Thymus (tissue), 11 donors: ENCODE results near the gene TMEM203. TPM values are rescaled to one million over a fixed set of nuclear protein-coding genes. Genes with fewer than 3 reads are reported as not detected.
A peak's percentile ranks its signal among the peaks of the same experiment; 100 is the strongest.

Experiments used
- DNase-seq, 9 donors: peaks; one replicate each; pipeline ENCODE4 v3.0.0-alpha.2; 2013; ENCODE audit warnings: low spot score in 9 of 9, low read depth in 6 of 9, missing footprints in 1 of 9
- H3K27ac ChIP-seq, 2 donors: one replicate each; pipeline ENCODE4 v1.5.1; 2013; ENCODE audit warnings: control low read depth in 1 of 2, low read depth in 1 of 2, low read length in 1 of 2, mild to moderate bottlenecking in 1 of 2, moderate library complexity in 1 of 2
- H3K27me3 ChIP-seq, 2 donors: one replicate each; pipeline ENCODE4 v1.5.1; 2013; ENCODE audit warnings: low read length in 1 of 2; ENCODE audit not compliant: control insufficient read depth in 2 of 2, insufficient read depth in 1 of 2
- H3K36me3 ChIP-seq, 2 donors: one replicate each; pipeline ENCODE4 v1.5.1; 2013; ENCODE audit warnings: low read length in 1 of 2, mild to moderate bottlenecking in 1 of 2, moderate library complexity in 1 of 2; ENCODE audit not compliant: control insufficient read depth in 2 of 2, insufficient read depth in 2 of 2
- H3K4me1 ChIP-seq, 2 donors: one replicate each; pipeline ENCODE4 v1.5.1; 2013; ENCODE audit warnings: low read length in 2 of 2; ENCODE audit not compliant: control insufficient read depth in 2 of 2, insufficient read depth in 2 of 2
- H3K4me3 ChIP-seq, 2 donors: one replicate each; pipeline ENCODE4 v1.5.1; 2013; ENCODE audit warnings: low read length in 2 of 2, control low read depth in 1 of 2, mild to moderate bottlenecking in 1 of 2
- H3K9me3 ChIP-seq, 2 donors: one replicate each; pipeline ENCODE4 v1.5.1; 2013; ENCODE audit warnings: low read length in 1 of 2, mild to moderate bottlenecking in 1 of 2; ENCODE audit not compliant: control insufficient read depth in 2 of 2, insufficient read depth in 1 of 2
- WGBS: extraction: QIAGEN DNeasy Blood & Tissue Kit; methylation state at CpG from one replicate; pipeline ENCODE4 v1.1.7; 2013; 5-methylcytosine and 5-hydroxymethylcytosine counted together
- polyA plus RNA-seq: library from polyadenylated mRNA; stranded (reverse); fragments of 200-250 nt; gene quantifications from one replicate; pipeline ENCODE4 v1.2.3, GENCODE V29; 2013
- total RNA-seq: library from RNA; stranded (reverse); fragments of 120-200 nt; gene quantifications from one replicate; pipeline ENCODE4 v1.2.4, GENCODE V29; 2013
- donor health status: healthy.

TMEM203 gene
- total and polyA plus RNA-seq, 2 donors, result 20.6 to 47.2 TPM

DNA sequence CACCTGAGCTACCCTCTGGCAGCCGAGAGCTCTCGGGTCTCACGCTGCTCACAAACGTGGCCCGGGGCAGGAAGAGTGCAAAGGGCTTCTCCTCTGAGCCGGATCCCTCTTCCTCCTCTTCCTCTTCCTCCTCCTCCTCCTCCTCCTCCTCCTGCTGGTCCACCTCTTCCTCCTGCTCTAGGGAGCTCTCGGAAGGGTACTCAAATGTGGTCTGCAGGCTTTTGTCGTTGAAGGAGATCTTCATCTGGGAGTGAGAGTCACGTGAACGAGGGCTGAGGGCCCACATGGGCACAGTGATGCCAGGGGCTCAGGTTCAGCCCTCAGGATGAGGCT, 13.0 kb downstream of the TMEM203 start:
- Histone ChIP-seq H3K9me3 (no peaks in the 10 kb centered on the region), H3K4me3 (no peak overlapping the region), H3K27ac (no peak overlapping the region), H3K36me3 (peaks cover 19 to 26% of the 10 kb centered on the region in 2 donors), H3K27me3 (peaks cover 0 to under 1% of the 10 kb centered on the region in 2 donors), H3K4me1 (peaks cover 13 to 20% of the 10 kb centered on the region in 2 donors)
- 96% methylated on average over 10 of the region's 10 CpGs for WGBS
- DNase-seq, result no peak

DNA sequence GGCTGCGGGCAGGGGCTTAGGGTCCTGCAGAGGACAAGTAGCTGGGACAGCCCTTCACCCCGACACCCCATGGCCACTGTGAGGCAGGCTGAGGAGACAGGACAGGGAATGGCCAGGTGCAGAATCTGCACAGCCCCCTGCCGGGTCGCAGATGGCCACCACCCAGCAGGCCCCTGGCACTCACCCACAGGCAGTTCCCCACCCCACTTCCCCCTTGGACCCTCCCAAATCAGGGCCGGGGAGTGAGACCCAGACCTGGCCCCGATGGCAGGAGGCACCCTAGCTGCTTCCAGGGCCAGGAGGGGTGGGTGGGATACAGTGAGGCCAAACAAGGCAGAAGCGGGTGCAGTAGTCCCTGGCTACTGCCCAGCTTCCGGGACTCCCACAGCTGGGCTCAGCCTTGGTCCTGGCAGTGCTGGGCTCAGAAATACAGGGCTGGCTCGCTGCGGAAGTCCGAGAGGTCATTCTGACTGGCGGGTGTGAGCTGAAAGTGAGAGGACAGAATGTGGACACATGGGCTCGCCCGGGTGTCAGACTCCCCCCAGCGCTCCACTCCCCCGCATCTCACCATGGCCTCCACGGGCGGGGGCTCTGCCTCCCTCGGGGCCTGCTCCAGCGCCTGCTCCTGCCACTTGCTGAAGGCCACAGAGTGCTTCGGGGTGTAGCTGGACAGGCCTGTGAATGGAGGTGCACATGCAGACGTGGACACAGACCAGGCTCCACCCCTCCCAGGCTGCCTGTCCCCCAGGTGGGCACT, 13.6 kb downstream of the TMEM203 start:
- WGBS, result 97% methylated on average over 22 of the region's 22 CpGs
- Histone ChIP-seq H3K4me1 (peaks cover 18 to 26% of the 10 kb centered on the region in 2 donors), H3K4me3 (no peak overlapping the region), H3K27me3 (no peaks in the 10 kb centered on the region), H3K27ac (no peak overlapping the region), H3K9me3 (no peaks in the 10 kb centered on the region), H3K36me3 (peaks cover 23 to 26% of the 10 kb centered on the region in 2 donors)
- DNase-seq, result no peak

DNA sequence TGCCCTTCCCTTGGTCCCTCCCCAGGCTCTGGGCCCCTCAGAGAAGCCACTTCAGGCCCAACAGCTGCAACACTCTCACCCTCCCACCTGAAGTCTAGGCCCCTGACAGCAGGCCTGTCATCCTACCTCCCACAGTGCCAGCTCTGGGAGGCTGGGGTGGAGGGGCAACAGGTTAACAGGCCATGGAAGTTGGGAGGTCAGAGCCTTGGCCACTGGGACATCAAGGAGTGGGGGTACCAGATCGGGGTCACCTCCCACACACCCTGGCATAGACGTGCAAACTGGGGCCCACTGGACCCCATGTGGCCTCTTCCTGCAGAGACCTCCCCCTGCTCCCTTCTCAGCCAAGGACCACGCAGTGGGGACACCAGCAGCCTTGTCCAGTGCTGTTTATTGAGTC, 14.2 kb downstream of the TMEM203 start:
- Histone ChIP-seq H3K27ac (no peak overlapping the region), H3K9me3 (no peaks in the 10 kb centered on the region), H3K27me3 (no peaks in the 10 kb centered on the region), H3K4me1 (peaks cover 18 to 29% of the 10 kb centered on the region in 2 donors), H3K4me3 (no peak overlapping the region), H3K36me3 (peaks cover 26 to 29% of the 10 kb centered on the region in 2 donors)
- no peak for DNase-seq
- WGBS, result 95% methylated on average over 3 of the region's 3 CpGs

DNA sequence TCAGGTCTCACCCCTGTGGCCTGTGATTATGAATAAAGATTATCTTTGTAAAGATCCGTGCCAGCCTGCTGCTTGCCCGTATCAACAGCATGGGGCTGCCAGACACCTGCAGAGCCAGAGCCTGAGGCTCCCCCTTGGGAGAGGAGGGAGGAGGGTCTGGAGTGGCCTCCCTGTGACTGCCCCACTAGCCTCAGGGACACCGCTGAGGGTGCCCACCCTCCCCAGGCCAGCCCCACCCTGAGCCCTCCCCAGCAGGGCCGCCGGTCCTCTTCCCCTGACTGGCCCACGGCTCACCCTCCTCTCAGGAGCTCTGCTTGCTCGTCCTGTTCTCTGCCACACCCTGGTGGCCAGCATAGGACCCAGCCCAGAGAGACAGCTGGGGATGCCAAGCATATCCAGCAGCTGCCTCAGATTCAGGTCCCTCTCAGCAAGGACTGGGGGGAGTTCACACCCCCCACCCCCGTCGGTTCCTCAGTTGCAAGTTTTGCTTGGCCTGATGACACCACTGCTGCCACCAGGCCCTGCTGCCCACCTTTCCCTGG, 15.1 kb downstream of the TMEM203 start:
- peaks cover 18 to 29% of the 10 kb centered on the region in 2 donors for H3K4me1 ChIP-seq
- no peaks in the 10 kb centered on the region for H3K27me3 ChIP-seq
- peaks cover 26 to 38% of the 10 kb centered on the region in 2 donors for H3K36me3 ChIP-seq
- no peak overlapping the region for H3K4me3 ChIP-seq
- no peak for DNase-seq
- no peaks in the 10 kb centered on the region for H3K9me3 ChIP-seq
- WGBS, result 93% methylated on average over 9 of the region's 9 CpGs
- no peak overlapping the region for H3K27ac ChIP-seq

DNA sequence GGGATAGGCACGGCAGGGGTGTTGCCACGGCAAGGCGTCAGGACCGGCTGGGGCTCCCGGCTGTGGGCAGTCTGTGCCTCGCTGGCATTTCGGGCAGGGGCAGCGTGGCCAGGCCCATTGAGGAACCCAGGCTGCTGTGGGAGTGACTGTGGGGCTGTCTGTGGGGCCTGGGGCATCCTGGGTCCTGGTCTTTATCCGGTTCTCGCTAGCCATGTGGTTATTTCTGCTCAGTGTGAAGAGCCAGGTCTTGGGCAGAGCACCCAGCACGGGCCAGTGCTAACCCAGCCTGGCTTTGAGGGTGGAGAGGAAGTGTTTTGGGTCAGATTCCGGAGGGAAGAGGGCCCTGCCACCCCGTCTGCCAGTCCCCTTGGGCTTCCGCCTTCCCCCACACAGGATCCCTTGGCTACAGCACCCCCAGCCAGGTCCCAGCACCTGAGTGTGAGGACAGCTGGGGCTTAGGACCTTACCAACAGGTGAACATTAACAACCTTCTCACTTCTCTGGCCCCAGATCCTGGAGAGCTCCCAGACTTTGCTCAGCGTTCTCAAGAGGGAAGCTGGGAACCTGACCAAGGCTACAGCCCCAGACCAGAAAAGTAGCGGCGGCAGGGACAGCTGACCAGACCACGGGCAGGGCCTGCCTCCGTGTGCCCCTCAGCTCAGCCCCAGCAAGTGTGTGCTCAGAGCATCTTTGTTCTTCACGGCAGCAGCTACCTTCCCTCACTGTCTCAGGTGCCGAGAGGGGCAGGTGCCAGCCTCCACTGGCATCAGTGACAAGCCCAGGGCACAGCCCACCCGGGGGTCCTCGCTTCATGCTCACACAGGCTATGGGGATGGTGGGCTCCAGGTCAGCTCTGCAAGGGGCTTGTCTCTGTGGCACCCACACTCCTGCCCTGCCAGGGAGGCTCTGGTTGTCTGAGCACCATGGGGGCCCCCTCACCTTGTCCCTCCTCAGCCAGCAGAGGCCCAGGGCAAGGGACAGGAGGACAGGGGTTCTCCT, 15.9 kb downstream of the TMEM203 start:
- DNase-seq, result no peak
- Histone ChIP-seq H3K36me3 (peaks cover 30 to 46% of the 10 kb centered on the region in 2 donors), H3K27ac (peak overlapping the region; percentile 76 to 95)

DNA sequence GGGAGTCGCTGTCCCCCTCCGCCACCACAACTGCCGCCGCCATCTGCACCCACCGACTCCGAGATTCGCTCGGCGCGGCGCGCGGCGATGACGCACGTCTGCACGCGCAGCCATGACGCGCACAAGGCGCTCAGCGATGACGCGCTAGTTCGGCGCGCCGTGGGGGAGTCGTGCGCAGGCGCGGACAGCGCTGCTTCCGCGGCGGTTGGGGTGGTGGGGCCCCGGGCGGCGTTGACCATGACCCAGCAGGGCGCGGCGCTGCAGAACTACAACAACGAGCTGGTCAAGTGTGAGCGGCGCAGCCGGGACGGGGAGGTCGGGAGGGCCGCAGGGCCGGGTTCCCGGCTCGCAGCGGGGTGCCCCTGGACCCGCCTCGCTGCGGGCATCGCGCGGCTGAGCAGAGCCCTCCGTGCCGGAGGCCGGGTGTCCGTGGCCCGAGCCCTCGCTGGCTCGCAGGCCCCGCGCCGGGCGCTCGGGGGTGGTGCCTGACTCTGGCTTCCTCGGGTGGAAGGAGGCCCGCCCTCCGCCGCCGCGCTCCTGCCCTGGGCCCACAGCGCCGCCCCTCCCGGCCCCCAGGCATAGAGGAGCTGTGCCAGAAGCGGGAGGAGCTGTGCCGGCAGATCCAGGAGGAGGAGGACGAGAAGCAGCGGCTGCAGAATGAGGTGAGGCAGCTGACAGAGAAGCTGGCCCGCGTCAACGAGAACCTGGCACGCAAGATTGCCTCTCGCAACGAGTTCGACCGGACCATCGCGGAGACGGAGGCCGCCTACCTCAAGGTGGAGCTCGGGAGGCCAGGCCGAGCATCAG, 16.8 kb downstream of the TMEM203 start, which contains the start of the genes ANAPC2 and SSNA1:
Gene ANAPC2, minus strand, starts transcription at position 71 of the 807 bp plus-strand sequence. Its CDS starts 28 bp downstream, at position 43.
Gene SSNA1, plus strand, starts transcription at position 187 of the 807 bp plus-strand sequence. Its CDS starts 51 bp downstream, at position 238.
- H3K36me3 ChIP-seq, result peaks cover 35 to 55% of the 10 kb centered on the region in 2 donors

More for the DNA sequence above, 15.9 kb downstream of the TMEM203 start:
- no peaks in the 10 kb centered on the region for H3K27me3 ChIP-seq
- peak overlapping the region; percentile 90 to 99 for H3K4me3 ChIP-seq
- H3K4me1 ChIP-seq, result peaks cover 18 to 26% of the 10 kb centered on the region in 2 donors
- 47% methylated on average over 23 of the region's 23 CpGs for WGBS
- no peaks in the 10 kb centered on the region for H3K9me3 ChIP-seq

DNA sequence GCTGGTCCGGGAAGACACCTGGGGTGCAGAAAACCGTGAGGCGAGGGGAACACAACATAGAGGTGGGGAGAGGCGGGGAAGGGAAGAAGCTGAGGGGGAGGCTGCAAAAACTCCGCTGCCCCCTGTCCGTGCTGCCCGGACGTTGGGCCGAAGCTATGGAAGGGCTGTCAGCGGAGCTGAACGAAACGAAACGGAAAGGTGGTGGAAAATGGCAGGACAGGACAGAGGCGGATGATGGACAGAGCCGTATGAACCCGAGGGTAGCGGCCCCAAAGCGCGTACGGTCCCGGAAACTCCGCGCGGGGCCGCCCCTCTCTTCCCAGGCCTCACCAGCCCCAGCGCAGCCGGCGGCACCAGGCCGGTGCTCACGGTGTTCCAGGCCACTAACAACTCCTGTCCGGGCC, 17.4 kb downstream of the TMEM203 start:
- Histone ChIP-seq H3K36me3 (peaks cover 41 to 61% of the 10 kb centered on the region in 2 donors), H3K27ac (peak overlapping the region; percentile 69 to 95), H3K4me1 (peaks cover 18 to 25% of the 10 kb centered on the region in 2 donors)

More for the DNA sequence above, 16.8 kb downstream of the TMEM203 start, which contains the start of the genes ANAPC2 and SSNA1:
- H3K4me3 ChIP-seq, result peak within 1 kb of the TSS; percentile 90 to 99
- peaks cover 18 to 25% of the 10 kb centered on the region in 2 donors for H3K4me1 ChIP-seq
- H3K27me3 ChIP-seq, result no peaks in the 10 kb centered on the region
- WGBS, result under 1% methylated on average over 98 of the region's 98 CpGs
- H3K27ac ChIP-seq, result peak within 1 kb of the TSS; percentile 76 to 95
- H3K9me3 ChIP-seq, result no peaks in the 10 kb centered on the region
- peak; percentile 75 to 98 (median 94) for DNase-seq

DNA sequence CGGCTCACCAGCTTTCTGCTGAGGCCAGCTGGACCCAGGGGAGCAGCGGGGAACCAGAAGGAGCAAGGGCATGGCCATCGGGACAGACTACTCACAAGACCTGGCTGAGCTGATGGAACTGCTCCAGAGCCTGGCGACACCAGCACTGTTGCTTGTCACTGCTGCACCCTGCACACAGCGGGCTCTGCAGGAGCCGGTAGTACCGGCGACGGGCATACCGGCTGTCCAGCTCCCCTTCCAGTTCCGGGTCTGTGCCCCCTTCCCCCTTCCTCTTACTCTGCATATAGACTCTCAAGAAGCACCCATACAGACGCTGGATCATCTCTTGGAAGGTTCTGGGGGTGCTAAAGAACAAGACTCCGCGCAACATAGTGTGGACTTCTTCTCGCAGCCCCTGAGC, 18.1 kb downstream of the TMEM203 start:
- no peak overlapping the region for H3K27ac ChIP-seq
- H3K9me3 ChIP-seq, result no peaks in the 10 kb centered on the region
- H3K36me3 ChIP-seq, result peaks cover 48 to 68% of the 10 kb centered on the region in 2 donors
- peak overlapping the region; percentile 90 to 99 for H3K4me3 ChIP-seq
- DNase-seq, result no peak
- H3K27me3 ChIP-seq, result no peaks in the 10 kb centered on the region
- 92% methylated on average over 15 of the region's 15 CpGs for WGBS
- H3K4me1 ChIP-seq, result peaks cover 18 to 25% of the 10 kb centered on the region in 2 donors

More for the DNA sequence above, 17.4 kb downstream of the TMEM203 start:
- Histone ChIP-seq H3K27me3 (no peaks in the 10 kb centered on the region), H3K4me3 (peak overlapping the region; percentile 90 to 99), H3K9me3 (no peaks in the 10 kb centered on the region)
- no peak for DNase-seq
- under 1% methylated on average over 31 of the region's 31 CpGs for WGBS
